ENCODE results near the gene FAM3B.

The FAM3B gene

GRCh38 chr21:41396558-41397075 is 80.0 kb downstream of the FAM3B start:
- Histone ChIP-seq H3K4me1 (ENCODE audit: control insufficient read depth, insufficient read depth, low read length) (no peaks in the 10 kb centered on the region), H3K27ac (ENCODE audit: insufficient read depth, low read depth, low read length, poor library complexity, severe bottlenecking) (no peak overlapping the region), H3K36me3 (ENCODE audit: control insufficient read depth, insufficient read depth, low read length) (no peaks in the 10 kb centered on the region), H3K9me3 (ENCODE audit: control insufficient read depth, low read length) (no peaks in the 10 kb centered on the region), H3K27me3 (ENCODE audit: control insufficient read depth, insufficient read depth, low read length, poor library complexity, severe bottlenecking) (no peaks in the 10 kb centered on the region), H3K4me3 (ENCODE audit: insufficient read depth, low read depth, low read length) (no peak overlapping the region)
- WGBS, 2 experiments = 76 to 79% methylated on average over 7 of the region's 7 CpGs

GRCh38 chr21:41397471-41397891 is 80.9 kb downstream of the FAM3B start:
- Histone ChIP-seq H3K4me1 (ENCODE audit: control insufficient read depth, insufficient read depth, low read length) (no peaks in the 10 kb centered on the region), H3K4me3 (ENCODE audit: insufficient read depth, low read depth, low read length) (no peak overlapping the region), H3K36me3 (ENCODE audit: control insufficient read depth, insufficient read depth, low read length) (no peaks in the 10 kb centered on the region), H3K9me3 (ENCODE audit: control insufficient read depth, low read length) (no peaks in the 10 kb centered on the region), H3K27me3 (ENCODE audit: control insufficient read depth, insufficient read depth, low read length, poor library complexity, severe bottlenecking) (no peaks in the 10 kb centered on the region), H3K27ac (ENCODE audit: insufficient read depth, low read depth, low read length, poor library complexity, severe bottlenecking) (no peak overlapping the region)
- 92% methylated on average over 7 of the region's 7 CpGs for WGBS, 2 experiments

DNA sequence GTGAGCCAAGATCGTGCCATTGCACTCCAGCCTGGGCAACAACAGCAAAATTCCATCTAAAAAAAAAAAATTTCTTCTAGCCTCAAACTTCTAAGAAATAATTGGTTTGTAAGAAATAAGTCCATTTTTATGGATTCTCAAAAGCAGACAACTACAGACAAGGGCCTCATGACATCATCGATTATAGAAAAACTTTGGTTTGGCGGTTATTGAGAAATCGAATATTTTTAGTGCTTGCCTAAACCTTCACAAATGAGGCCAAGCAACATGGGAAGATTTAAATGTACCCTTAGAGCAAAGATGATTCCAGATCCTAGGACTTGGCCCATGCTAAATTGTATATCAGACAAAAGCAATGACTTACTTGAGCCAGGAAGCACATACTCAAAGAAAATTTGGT is 81.7 kb downstream of the FAM3B start:
- no peaks in the 10 kb centered on the region for H3K27me3 ChIP-seq (ENCODE audit: control insufficient read depth, insufficient read depth, low read length, poor library complexity, severe bottlenecking)
- WGBS, 2 experiments = 95 to 99% methylated on average over 4 of the region's 4 CpGs

DNA sequence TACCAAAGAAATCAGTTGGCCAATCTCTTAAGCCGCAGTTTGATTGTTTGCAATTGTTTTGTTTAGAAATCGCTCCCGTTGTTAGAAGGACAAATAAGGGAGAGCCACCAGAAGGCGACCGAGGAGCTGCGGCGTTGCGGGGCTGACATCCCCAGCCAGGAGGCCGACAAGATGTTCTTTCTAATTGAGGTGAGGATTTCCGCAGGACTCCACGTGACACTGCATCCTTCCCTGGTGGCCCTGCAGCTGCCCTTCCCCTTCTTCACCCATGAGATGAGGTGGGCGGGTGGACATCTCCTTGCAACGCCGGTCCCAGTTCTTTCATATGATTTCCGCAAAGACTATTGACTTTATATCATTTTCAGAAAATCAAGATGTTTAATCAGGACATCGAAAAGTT is 82.2 kb downstream of the FAM3B start:
- no peak overlapping the region for H3K27ac ChIP-seq (ENCODE audit: insufficient read depth, low read depth, low read length, poor library complexity, severe bottlenecking)
- H3K27me3 ChIP-seq (ENCODE audit: control insufficient read depth, insufficient read depth, low read length, poor library complexity, severe bottlenecking) = no peaks in the 10 kb centered on the region
- WGBS, 2 experiments = 94 to 95% methylated on average over 15 to 16 of the region's 16 CpGs

More for the DNA sequence above, 81.7 kb downstream of the FAM3B start:
- no peaks in the 10 kb centered on the region for H3K36me3 ChIP-seq (ENCODE audit: control insufficient read depth, insufficient read depth, low read length)
- no peaks in the 10 kb centered on the region for H3K9me3 ChIP-seq (ENCODE audit: control insufficient read depth, low read length)
- no peak overlapping the region for H3K27ac ChIP-seq (ENCODE audit: insufficient read depth, low read depth, low read length, poor library complexity, severe bottlenecking)
- no peaks in the 10 kb centered on the region for H3K4me1 ChIP-seq (ENCODE audit: control insufficient read depth, insufficient read depth, low read length)
- no peak overlapping the region for H3K4me3 ChIP-seq (ENCODE audit: insufficient read depth, low read depth, low read length)

GRCh38 chr21:41399246-41399800 is 82.7 kb downstream of the FAM3B start:
- Histone ChIP-seq H3K4me3 (ENCODE audit: insufficient read depth, low read depth, low read length) (no peak overlapping the region), H3K36me3 (ENCODE audit: control insufficient read depth, insufficient read depth, low read length) (no peaks in the 10 kb centered on the region), H3K27ac (ENCODE audit: insufficient read depth, low read depth, low read length, poor library complexity, severe bottlenecking) (no peak overlapping the region), H3K9me3 (ENCODE audit: control insufficient read depth, low read length) (no peaks in the 10 kb centered on the region), H3K27me3 (ENCODE audit: control insufficient read depth, insufficient read depth, low read length, poor library complexity, severe bottlenecking) (no peaks in the 10 kb centered on the region), H3K4me1 (ENCODE audit: control insufficient read depth, insufficient read depth, low read length) (no peaks in the 10 kb centered on the region)
- 95% methylated on average over 7 of the region's 7 CpGs for WGBS, 2 experiments

More for the DNA sequence above, 82.2 kb downstream of the FAM3B start:
- Histone ChIP-seq H3K4me3 (ENCODE audit: insufficient read depth, low read depth, low read length) (no peak overlapping the region), H3K36me3 (ENCODE audit: control insufficient read depth, insufficient read depth, low read length) (no peaks in the 10 kb centered on the region), H3K9me3 (ENCODE audit: control insufficient read depth, low read length) (no peaks in the 10 kb centered on the region), H3K4me1 (ENCODE audit: control insufficient read depth, insufficient read depth, low read length) (no peaks in the 10 kb centered on the region)

GRCh38 chr21:41402231-41402630 is 85.6 kb downstream of the FAM3B start:
- no peaks in the 10 kb centered on the region for H3K36me3 ChIP-seq (ENCODE audit: control insufficient read depth, insufficient read depth, low read length)
- no peak overlapping the region for H3K4me3 ChIP-seq (ENCODE audit: insufficient read depth, low read depth, low read length)
- no peaks in the 10 kb centered on the region for H3K9me3 ChIP-seq (ENCODE audit: control insufficient read depth, low read length)
- no peaks in the 10 kb centered on the region for H3K27me3 ChIP-seq (ENCODE audit: control insufficient read depth, insufficient read depth, low read length, poor library complexity, severe bottlenecking)
- H3K27ac ChIP-seq (ENCODE audit: insufficient read depth, low read depth, low read length, poor library complexity, severe bottlenecking) = no peak overlapping the region
- 92 to 94% methylated on average over 11 of the region's 11 CpGs for WGBS, 2 experiments
- no peaks in the 10 kb centered on the region for H3K4me1 ChIP-seq (ENCODE audit: control insufficient read depth, insufficient read depth, low read length)

DNA sequence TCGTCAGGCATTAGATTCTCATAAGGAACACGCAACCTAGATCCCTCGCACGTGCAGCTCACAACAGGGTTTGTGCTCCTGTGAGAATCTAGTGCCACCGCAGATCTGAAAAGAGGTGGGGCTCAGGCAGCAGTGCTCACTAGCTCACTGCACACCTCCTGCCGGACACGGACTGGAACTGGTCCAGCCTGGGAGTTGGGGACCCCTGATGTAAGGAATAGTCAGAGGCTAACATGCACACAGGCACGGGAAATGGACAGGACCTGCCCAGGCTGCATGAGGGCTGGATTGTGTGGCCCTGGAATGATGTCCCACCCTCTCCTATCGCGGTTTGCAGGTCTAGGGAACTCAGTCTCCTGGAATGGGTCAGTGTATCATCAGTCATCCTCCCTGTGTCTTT is 86.2 kb downstream of the FAM3B start:
- H3K9me3 ChIP-seq (ENCODE audit: control insufficient read depth, low read length) = no peaks in the 10 kb centered on the region
- WGBS, 2 experiments = 94% methylated on average over 10 of the region's 10 CpGs

DNA sequence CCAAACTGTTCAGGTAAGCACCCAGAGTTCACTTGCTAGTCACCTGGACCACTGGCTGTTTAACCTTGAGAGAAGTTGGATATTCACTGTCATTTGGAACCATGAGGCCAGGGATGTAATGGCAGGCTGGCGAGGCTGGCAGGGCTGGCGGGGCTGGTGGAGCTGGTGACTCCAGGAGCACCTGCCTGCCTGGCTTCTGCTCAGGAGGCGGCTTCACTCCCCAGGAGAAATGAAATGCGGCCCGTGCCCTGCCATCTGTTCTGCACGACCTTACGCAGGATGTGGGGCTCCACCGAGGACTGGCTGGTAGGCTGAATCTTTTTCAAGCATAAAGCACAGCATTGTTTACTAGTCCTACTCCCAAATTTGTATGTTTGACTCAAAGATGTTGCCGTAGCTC is 86.7 kb downstream of the FAM3B start:
- H3K36me3 ChIP-seq (ENCODE audit: control insufficient read depth, insufficient read depth, low read length) = no peaks in the 10 kb centered on the region
- no peaks in the 10 kb centered on the region for H3K4me1 ChIP-seq (ENCODE audit: control insufficient read depth, insufficient read depth, low read length)
- WGBS, 2 experiments = 92 to 94% methylated on average over 9 of the region's 9 CpGs
- no peaks in the 10 kb centered on the region for H3K27me3 ChIP-seq (ENCODE audit: control insufficient read depth, insufficient read depth, low read length, poor library complexity, severe bottlenecking)
- no peaks in the 10 kb centered on the region for H3K9me3 ChIP-seq (ENCODE audit: control insufficient read depth, low read length)
- H3K27ac ChIP-seq (ENCODE audit: insufficient read depth, low read depth, low read length, poor library complexity, severe bottlenecking) = no peak overlapping the region
- no peak overlapping the region for H3K4me3 ChIP-seq (ENCODE audit: insufficient read depth, low read depth, low read length)

More for the DNA sequence above, 86.2 kb downstream of the FAM3B start:
- H3K27ac ChIP-seq (ENCODE audit: insufficient read depth, low read depth, low read length, poor library complexity, severe bottlenecking) = no peak overlapping the region
- H3K4me1 ChIP-seq (ENCODE audit: control insufficient read depth, insufficient read depth, low read length) = no peaks in the 10 kb centered on the region
- no peak overlapping the region for H3K4me3 ChIP-seq (ENCODE audit: insufficient read depth, low read depth, low read length)
- no peaks in the 10 kb centered on the region for H3K36me3 ChIP-seq (ENCODE audit: control insufficient read depth, insufficient read depth, low read length)
- no peaks in the 10 kb centered on the region for H3K27me3 ChIP-seq (ENCODE audit: control insufficient read depth, insufficient read depth, low read length, poor library complexity, severe bottlenecking)

GRCh38 chr21:41403966-41404365 is 87.4 kb downstream of the FAM3B start:
- H3K27ac ChIP-seq (ENCODE audit: insufficient read depth, low read depth, low read length, poor library complexity, severe bottlenecking) = no peak overlapping the region
- H3K9me3 ChIP-seq (ENCODE audit: control insufficient read depth, low read length) = no peaks in the 10 kb centered on the region
- WGBS, 2 experiments = 94 to 95% methylated on average over 10 of the region's 10 CpGs
- no peaks in the 10 kb centered on the region for H3K27me3 ChIP-seq (ENCODE audit: control insufficient read depth, insufficient read depth, low read length, poor library complexity, severe bottlenecking)
- no peaks in the 10 kb centered on the region for H3K36me3 ChIP-seq (ENCODE audit: control insufficient read depth, insufficient read depth, low read length)
- H3K4me3 ChIP-seq (ENCODE audit: insufficient read depth, low read depth, low read length) = no peak overlapping the region
- no peaks in the 10 kb centered on the region for H3K4me1 ChIP-seq (ENCODE audit: control insufficient read depth, insufficient read depth, low read length)

- Histone ChIP-seq H3K36me3 (ENCODE audit: control insufficient read depth, insufficient read depth, low read length) (no peaks in the 10 kb centered on the region), H3K27me3 (ENCODE audit: control insufficient read depth, insufficient read depth, low read length, poor library complexity, severe bottlenecking) (no peaks in the 10 kb centered on the region), H3K4me3 (ENCODE audit: insufficient read depth, low read depth, low read length) (no peak overlapping the region), H3K9me3 (ENCODE audit: control insufficient read depth, low read length) (no peaks in the 10 kb centered on the region), H3K27ac (ENCODE audit: insufficient read depth, low read depth, low read length, poor library complexity, severe bottlenecking) (no peak overlapping the region), H3K4me1 (ENCODE audit: control insufficient read depth, insufficient read depth, low read length) (no peaks in the 10 kb centered on the region)
- WGBS, 2 experiments = 91 to 99% methylated on average over 4 of the region's 4 CpGs
Measured at GRCh38 chr21:41405321-41405720, 88.7 kb downstream of the FAM3B start.
